Smooth muscle cell of trachea (primary cell): ENCODE results near the gene PRKG2. TPM values are rescaled to one million over a fixed set of nuclear protein-coding genes. Genes with fewer than 3 reads are reported as not detected.

ENCODE experiments used
- total RNA-seq: library from RNA; depleted of rRNA; stranded (reverse); fragments of >200 nt; gene quantifications from 2 replicates; pipeline ENCODE4 v1.2.1, GENCODE V29; 2014

Gene PRKG2
- 23.3 and 41.9 TPM in 2 replicates for total RNA-seq

GRCh38 chr4:81214881-81215868 is at the start of gene PRKG2:
TSS of gene PRKG2 (minus strand) at chr4:81215222. CDS start at chr4:81205047, 10,175 bp downstream.

Other genes with a start within 250 kb of the PRKG2 start
- gene BMP3, start 184.5 kb downstream of the PRKG2 start, total RNA-seq: under 0.01 and 0.17 TPM in 2 replicates